HepG2 (cell line): ENCODE data around the gene VSTM5. TPM values are rescaled to one million over a fixed set of nuclear protein-coding genes. Genes with fewer than 3 reads are reported as not detected.
"Not testable (repeated sequence)": the region's sequence is repeated elsewhere in the genome, so short reads cannot be mapped to it uniquely, and the experiment has no call there.

ENCODE experiments used
- ATAC-seq: fragments of 200-7000 bp; cut with Tn5 transposase; 3 replicates; pipeline ENCODE4 v1.9.1; 2020; ENCODE audit warnings: mild to moderate bottlenecking, moderate library complexity
- BruUV-seq: library from RNA; stranded (reverse); fragments of 400-500 nt; replicated peaks from 2 replicates; lab custom pipeline; 2021; lab: Mats Ljungman, UMichigan
- CTCF ChIA-PET: fragments of 300-600 bp; formaldehyde crosslinking; extraction: SDS; loops from one replicate; lab custom pipeline; 2021; ENCODE audit warnings: low total read pairs, inconsistent platforms, low intra/inter-chr PET ratio; lab: Yijun Ruan, JAX
- POLR2A ChIA-PET: fragments of 350-600 bp; sonication (Branson Sonifier 250); formaldehyde crosslinking; loops from one replicate; lab custom pipeline; 2020; ENCODE audit warnings: antibody characterized with exemption, inconsistent platforms; lab: Yijun Ruan, JAX
- DNase-seq: peaks from one replicate; pipeline ENCODE4 v3.0.0-alpha.2; 2015; ENCODE audit warnings: low spot score
- FAIRE-seq: peaks from 3 replicates; lab custom pipeline; 2011; peaks lifted over from hg19 to GRCh38; lab: Jason Lieb, UNC
- H2AFZ ChIP-seq: one replicate; pipeline ENCODE4 v1.6.1; 2011; ENCODE audit warnings: low read length, inconsistent platforms
- H3K27ac ChIP-seq: fragments of 300-600 bp; 3 replicates; pipeline ENCODE4 v1.8.0; 2011; ENCODE audit warnings: mixed run types, mild to moderate bottlenecking, mixed read lengths, low read length, inconsistent platforms; ENCODE audit not compliant: insufficient read depth; ENCODE audit errors: extremely low read length
- H3K27me3 ChIP-seq, 2 experiments: fragments of 200-600 bp in 1 of 2; 2 replicates in 1 of 2; 3 replicates in 1 of 2; pipeline versions ENCODE4 v1.6.0 to v1.8.0; 2011; ENCODE audit warnings: low read length in 2 of 2, mild to moderate bottlenecking in 2 of 2, moderate library complexity in 2 of 2, inconsistent platforms in 1 of 2; ENCODE audit not compliant: insufficient read depth in 2 of 2, control insufficient read depth in 1 of 2
- H3K36me3 ChIP-seq, 2 experiments: fragments of 200-600 bp in 1 of 2; replicated peaks in 1 of 2; 2 replicates in 1 of 2; 3 replicates in 1 of 2; pipeline versions ENCODE4 v1.5.1 to v1.8.0; 2011; ENCODE audit warnings: low read length in 2 of 2, inconsistent platforms in 1 of 2; ENCODE audit not compliant: insufficient read depth in 2 of 2, control insufficient read depth in 1 of 2
- H3K4me1 ChIP-seq: 2 replicates; pipeline ENCODE4 v1.5.1; 2012; ENCODE audit warnings: low read length, inconsistent platforms; ENCODE audit not compliant: insufficient read depth
- H3K4me2 ChIP-seq: 2 replicates; pipeline ENCODE4 v1.6.0; 2011; ENCODE audit warnings: low read depth, low read length, inconsistent platforms
- H3K4me3 ChIP-seq, 3 experiments: fragments of 200-600 bp in 1 of 3; sonication (generic), shearing (Covaris generic) in 1 of 3; replicated peaks in 1 of 3; 2 replicates each; pipeline ENCODE4 v1.5.1; 2011 to 2016; ENCODE audit warnings: low read length in 3 of 3, inconsistent platforms in 2 of 3, low read depth in 2 of 3, mild to moderate bottlenecking in 2 of 3, control low read depth in 1 of 3, mixed read lengths in 1 of 3; ENCODE audit not compliant: insufficient read depth in 1 of 3
- H3K79me2 ChIP-seq: one replicate; pipeline ENCODE4 v1.6.1; 2011; ENCODE audit warnings: low read length, inconsistent platforms; ENCODE audit not compliant: insufficient read depth
- H3K9ac ChIP-seq: 2 replicates; pipeline ENCODE4 v1.6.0; 2011; ENCODE audit warnings: mild to moderate bottlenecking, low read depth, low read length, inconsistent platforms; ENCODE audit not compliant: insufficient read depth
- H3K9me3 ChIP-seq: 2 replicates; pipeline ENCODE4 v1.5.1; 2012; ENCODE audit warnings: mild to moderate bottlenecking, low read length
- H4K20me1 ChIP-seq: 2 replicates; pipeline ENCODE4 v1.6.0; 2011; ENCODE audit warnings: inconsistent platforms, mild to moderate bottlenecking, low read length, moderate library complexity; ENCODE audit not compliant: insufficient read depth
- ZBTB38 ChIP-seq: sonication (generic); formaldehyde crosslinking; IDR thresholded peaks from 2 replicates; pipeline ENCODE4 v1.5.1; 2020; ENCODE audit warnings: mild to moderate bottlenecking, missing genetic modification reagents
- WGBS: methylation state at CpG from one replicate; pipeline ENCODE4 v1.1.6; 2017; ENCODE audit warnings: low lambda C conversion rate; 5-methylcytosine and 5-hydroxymethylcytosine counted together
- in situ Hi-C: cut with HindIII; loops from 2 replicates; pipeline ENCODE4 v1.10.0; 2017; ENCODE audit warnings: low pct_unique_long_range_greater_than_20kb; ENCODE audit not compliant: extremely low pct_ligation_motif_present
- intact Hi-C: fragments of 100-400 bp; cut with micrococcal nuclease; formaldehyde crosslinking; loops from one replicate; pipeline ENCODE4 v1.10.0; 2022; ENCODE audit not compliant: unreplicated experiment
- polyA plus RNA-seq, 8 experiments: library from polyadenylated mRNA; depleted of rRNA in 3 of 8; stranded (reverse) in 7 of 8; unstranded in 1 of 8; fragments of >200 nt; fragmentation: Illumina TruSeq in 4 of 8; extraction: Trizol in 4 of 8; gene quantifications; 2 replicates each; pipeline versions ENCODE4 v1.2.1 to v1.2.3, GENCODE V29; 2011 to 2016; ENCODE audit warnings: low read depth in 4 of 8, missing spikeins in 1 of 8, mixed read lengths in 1 of 8; ENCODE audit not compliant: insufficient read depth in 1 of 8
- total RNA-seq, 5 experiments: library from RNA; depleted of rRNA; stranded (reverse); fragments of >200 nt; fragmentation: Illumina TruSeq; extraction: Trizol; gene quantifications; 2 replicates each; pipeline ENCODE4 v1.2.3, GENCODE V29; 2016; ENCODE audit warnings: low read depth in 1 of 5
- TF ChIP-seq, protein P1 (sequence below), 2 experiments: IDR thresholded peaks; 2 replicates each; pipeline ENCODE4 v1.6.1; 2011 to 2012; ENCODE audit warnings: low read length in 2 of 2, borderline replicate concordance in 1 of 2, low read depth in 1 of 2, mild to moderate bottlenecking in 1 of 2, moderate library complexity in 1 of 2

Gene VSTM5
- total and polyA plus RNA-seq, 2 of the 13 experiments (the other 11 are each of a cell fraction or from before 2014, with no cell fraction given), result not detected

DNA sequence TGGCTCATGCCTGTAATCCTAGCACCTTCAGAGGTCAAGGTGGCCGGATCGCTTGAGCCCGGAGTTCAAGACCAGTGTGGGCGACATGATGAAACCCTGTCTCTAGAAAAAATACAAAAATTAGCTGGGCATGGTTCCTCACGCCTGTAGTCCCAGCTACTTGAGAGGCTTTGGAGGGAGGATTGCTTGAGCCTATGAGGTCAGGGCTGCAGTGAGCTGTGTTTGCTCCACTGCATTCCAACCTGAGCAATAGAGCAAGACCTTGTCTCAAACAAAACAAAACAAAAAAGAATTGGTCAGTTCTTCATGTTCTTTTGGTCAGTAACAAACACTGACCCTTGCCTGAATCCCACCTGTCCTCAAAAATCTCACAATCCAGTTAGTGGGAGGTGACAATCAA, 36.7 kb upstream of the VSTM5 start:
- no peaks in the 10 kb centered on the region for H3K4me1 ChIP-seq
- peaks cover 12% of the 10 kb centered on the region for H3K9me3 ChIP-seq
- no peaks in the 10 kb centered on the region for H3K36me3 ChIP-seq
- no peaks in the 10 kb centered on the region for H4K20me1 ChIP-seq
- H2AFZ ChIP-seq, result no peak overlapping the region
- no peak overlapping the region for H3K27ac ChIP-seq
- FAIRE-seq (no peak), DNase-seq (no peak), ATAC-seq (no peak)
- POLR2A ChIA-PET, result no interaction called here
- CTCF ChIA-PET, result no interaction called here
- TF ChIP-seq, protein P1, sequence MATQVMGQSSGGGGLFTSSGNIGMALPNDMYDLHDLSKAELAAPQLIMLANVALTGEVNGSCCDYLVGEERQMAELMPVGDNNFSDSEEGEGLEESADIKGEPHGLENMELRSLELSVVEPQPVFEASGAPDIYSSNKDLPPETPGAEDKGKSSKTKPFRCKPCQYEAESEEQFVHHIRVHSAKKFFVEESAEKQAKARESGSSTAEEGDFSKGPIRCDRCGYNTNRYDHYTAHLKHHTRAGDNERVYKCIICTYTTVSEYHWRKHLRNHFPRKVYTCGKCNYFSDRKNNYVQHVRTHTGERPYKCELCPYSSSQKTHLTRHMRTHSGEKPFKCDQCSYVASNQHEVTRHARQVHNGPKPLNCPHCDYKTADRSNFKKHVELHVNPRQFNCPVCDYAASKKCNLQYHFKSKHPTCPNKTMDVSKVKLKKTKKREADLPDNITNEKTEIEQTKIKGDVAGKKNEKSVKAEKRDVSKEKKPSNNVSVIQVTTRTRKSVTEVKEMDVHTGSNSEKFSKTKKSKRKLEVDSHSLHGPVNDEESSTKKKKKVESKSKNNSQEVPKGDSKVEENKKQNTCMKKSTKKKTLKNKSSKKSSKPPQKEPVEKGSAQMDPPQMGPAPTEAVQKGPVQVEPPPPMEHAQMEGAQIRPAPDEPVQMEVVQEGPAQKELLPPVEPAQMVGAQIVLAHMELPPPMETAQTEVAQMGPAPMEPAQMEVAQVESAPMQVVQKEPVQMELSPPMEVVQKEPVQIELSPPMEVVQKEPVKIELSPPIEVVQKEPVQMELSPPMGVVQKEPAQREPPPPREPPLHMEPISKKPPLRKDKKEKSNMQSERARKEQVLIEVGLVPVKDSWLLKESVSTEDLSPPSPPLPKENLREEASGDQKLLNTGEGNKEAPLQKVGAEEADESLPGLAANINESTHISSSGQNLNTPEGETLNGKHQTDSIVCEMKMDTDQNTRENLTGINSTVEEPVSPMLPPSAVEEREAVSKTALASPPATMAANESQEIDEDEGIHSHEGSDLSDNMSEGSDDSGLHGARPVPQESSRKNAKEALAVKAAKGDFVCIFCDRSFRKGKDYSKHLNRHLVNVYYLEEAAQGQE (IDR thresholded peaks at IDR 0.05; ENCODE audit: borderline replicate concordance in 1 of 2, low read depth in 1 of 2, low read length in 2 of 2), result no peak
- no peak for TF ChIP-seq ZBTB38
- peaks cover 0 to 4% of the 10 kb centered on the region in 2 experiments; a peak in 1 of 5 replicates for H3K27me3 ChIP-seq
- no peak overlapping the region for H3K4me2 ChIP-seq
- WGBS, result 81% methylated on average over 5 of the region's 5 CpGs
- in situ Hi-C loops, result no loop called here
- H3K9ac ChIP-seq, result no peak overlapping the region
- no peak overlapping the region for H3K4me3 ChIP-seq
- BruUV-seq, result no TSS peak
- intact Hi-C loops, result no loop called here
- no peaks in the 10 kb centered on the region for H3K79me2 ChIP-seq

DNA sequence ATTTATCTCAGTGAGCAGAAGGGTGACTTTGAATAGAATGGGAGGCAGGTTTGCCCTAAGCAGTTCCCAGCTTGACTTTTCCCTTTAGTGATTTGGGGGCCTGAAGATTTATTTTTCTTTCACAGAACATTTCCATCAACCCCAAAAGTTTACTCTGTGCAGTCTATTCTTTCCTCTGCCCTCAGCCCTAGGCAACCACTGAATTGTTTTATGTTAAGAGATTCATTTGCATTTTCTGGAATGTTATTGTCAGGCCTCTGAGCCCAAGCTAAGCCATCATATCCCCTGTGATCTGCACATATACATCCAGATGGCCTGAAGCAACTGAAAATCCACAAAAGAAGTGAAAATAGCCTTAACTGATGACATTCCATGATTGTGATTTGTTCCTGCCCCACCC, 28.7 kb upstream of the VSTM5 start:
- ATAC-seq, H3K9ac ChIP-seq, H2AFZ ChIP-seq, H3K4me1 ChIP-seq, POLR2A ChIA-PET, H3K79me2 ChIP-seq, BruUV-seq, FAIRE-seq, H3K36me3 ChIP-seq, DNase-seq, H3K4me2 ChIP-seq, in situ Hi-C loops, H3K4me3 ChIP-seq, H3K27ac ChIP-seq, H3K27me3 ChIP-seq, intact Hi-C loops, CTCF ChIA-PET, H4K20me1 ChIP-seq: not testable (repeated sequence)
- H3K9me3 ChIP-seq, result peaks cover 19% of the 10 kb centered on the region
